Measurements from ENCODE around the gene ANLN. TPM values are rescaled to one million over a fixed set of nuclear protein-coding genes. Genes with fewer than 3 reads are reported as not detected.

Gene ANLN, protein sequence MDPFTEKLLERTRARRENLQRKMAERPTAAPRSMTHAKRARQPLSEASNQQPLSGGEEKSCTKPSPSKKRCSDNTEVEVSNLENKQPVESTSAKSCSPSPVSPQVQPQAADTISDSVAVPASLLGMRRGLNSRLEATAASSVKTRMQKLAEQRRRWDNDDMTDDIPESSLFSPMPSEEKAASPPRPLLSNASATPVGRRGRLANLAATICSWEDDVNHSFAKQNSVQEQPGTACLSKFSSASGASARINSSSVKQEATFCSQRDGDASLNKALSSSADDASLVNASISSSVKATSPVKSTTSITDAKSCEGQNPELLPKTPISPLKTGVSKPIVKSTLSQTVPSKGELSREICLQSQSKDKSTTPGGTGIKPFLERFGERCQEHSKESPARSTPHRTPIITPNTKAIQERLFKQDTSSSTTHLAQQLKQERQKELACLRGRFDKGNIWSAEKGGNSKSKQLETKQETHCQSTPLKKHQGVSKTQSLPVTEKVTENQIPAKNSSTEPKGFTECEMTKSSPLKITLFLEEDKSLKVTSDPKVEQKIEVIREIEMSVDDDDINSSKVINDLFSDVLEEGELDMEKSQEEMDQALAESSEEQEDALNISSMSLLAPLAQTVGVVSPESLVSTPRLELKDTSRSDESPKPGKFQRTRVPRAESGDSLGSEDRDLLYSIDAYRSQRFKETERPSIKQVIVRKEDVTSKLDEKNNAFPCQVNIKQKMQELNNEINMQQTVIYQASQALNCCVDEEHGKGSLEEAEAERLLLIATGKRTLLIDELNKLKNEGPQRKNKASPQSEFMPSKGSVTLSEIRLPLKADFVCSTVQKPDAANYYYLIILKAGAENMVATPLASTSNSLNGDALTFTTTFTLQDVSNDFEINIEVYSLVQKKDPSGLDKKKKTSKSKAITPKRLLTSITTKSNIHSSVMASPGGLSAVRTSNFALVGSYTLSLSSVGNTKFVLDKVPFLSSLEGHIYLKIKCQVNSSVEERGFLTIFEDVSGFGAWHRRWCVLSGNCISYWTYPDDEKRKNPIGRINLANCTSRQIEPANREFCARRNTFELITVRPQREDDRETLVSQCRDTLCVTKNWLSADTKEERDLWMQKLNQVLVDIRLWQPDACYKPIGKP
- polyA plus RNA-seq (2013, experiment 1 of 2), result 18.8 TPM
- 18.2 TPM for polyA plus RNA-seq (2013, experiment 2 of 2)

DNA sequence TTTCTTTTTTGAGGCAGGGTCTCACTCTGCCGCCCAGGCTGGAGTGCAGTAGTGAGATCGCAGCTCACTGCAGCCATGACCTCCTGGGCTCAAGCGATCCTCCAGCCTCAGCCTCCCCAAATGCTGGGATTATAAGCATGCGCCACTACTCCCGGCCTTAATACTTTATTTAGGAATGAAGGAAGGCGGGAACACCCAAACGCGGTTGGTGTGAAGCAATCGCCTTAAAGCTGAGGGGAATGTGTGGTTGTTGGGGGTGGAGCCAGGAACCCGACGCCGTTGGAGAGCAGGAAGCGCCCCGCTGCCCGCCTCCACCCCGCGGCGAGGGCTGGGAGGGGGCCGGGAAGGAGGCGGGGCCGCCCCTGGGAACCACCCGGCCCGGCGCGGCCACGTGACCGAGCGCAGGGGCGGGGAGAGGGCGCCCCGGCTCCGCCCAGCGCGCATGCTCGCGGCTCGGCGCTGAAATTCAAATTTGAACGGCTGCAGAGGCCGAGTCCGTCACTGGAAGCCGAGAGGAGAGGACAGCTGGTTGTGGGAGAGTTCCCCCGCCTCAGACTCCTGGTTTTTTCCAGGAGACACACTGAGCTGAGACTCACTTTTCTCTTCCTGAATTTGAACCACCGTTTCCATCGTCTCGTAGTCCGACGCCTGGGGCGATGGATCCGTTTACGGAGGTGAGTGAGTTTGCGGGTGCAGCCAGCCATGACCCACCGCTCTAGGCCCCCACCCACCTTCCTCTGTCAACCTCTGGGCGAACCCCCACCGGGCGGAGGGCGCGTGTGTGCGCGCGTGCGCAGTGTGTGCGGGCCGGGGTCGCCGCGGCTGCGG, at the start of gene ANLN:
TSS of gene ANLN (plus strand) at position 492 of the 828 bp plus-strand sequence. CDS start at position 657, 165 bp downstream.
- no peaks in the 10 kb centered on the region for H3K27me3 ChIP-seq (ENCODE audit: control insufficient read depth in 1 of 2, insufficient read depth in 1 of 2, low read length in 2 of 2)
- WGBS, result 3% methylated on average over 55 of the region's 68 CpGs
- H3K4me1 ChIP-seq (ENCODE audit: control insufficient read depth, insufficient read depth, low read depth, low read length), result peaks cover 9% of the 10 kb centered on the region
- peak within 1 kb of the TSS in 1 of 2 experiments; percentile 83 for H3K14ac ChIP-seq (ENCODE audit: low read length in 2 of 2)
- H2BK12ac ChIP-seq (ENCODE audit: low read length in 2 of 2), result peak within 1 kb of the TSS; percentile 29 to 76
- H2BK120ac ChIP-seq (ENCODE audit: low read depth, low read length), result no peak within 1 kb of the TSS
- peak within 1 kb of the TSS; percentile 86 for H2BK15ac ChIP-seq (ENCODE audit: low read depth, poor library complexity, severe bottlenecking)
- peak within 1 kb of the TSS; percentile 86 for H2AFZ ChIP-seq (ENCODE audit: low read depth, low read length)
- H3K23ac ChIP-seq (ENCODE audit: low read length in 2 of 2), result peak within 1 kb of the TSS in 1 of 2 experiments; percentile 96
- H3K9ac ChIP-seq (ENCODE audit: low read length), result peak within 1 kb of the TSS; percentile 89
- no peaks in the 10 kb centered on the region for H3K36me3 ChIP-seq (ENCODE audit: control insufficient read depth in 1 of 2, insufficient read depth in 2 of 2, low read depth in 1 of 2, low read length in 2 of 2)
- H3K4me2 ChIP-seq (ENCODE audit: low read length, poor library complexity, severe bottlenecking), result peak within 1 kb of the TSS; percentile 98
- H3K4me3 ChIP-seq (ENCODE audit: insufficient read depth in 1 of 2, low read depth in 1 of 2, low read length in 2 of 2), result peak within 1 kb of the TSS; percentile 79 to 95
- no peaks in the 10 kb centered on the region for H3K9me3 ChIP-seq (ENCODE audit: control insufficient read depth, low read length)
- H4K8ac ChIP-seq (ENCODE audit: low read length), result peak within 1 kb of the TSS; percentile 47
- no peaks in the 10 kb centered on the region for H3K79me1 ChIP-seq (replicated peaks; ENCODE audit: low read length, poor library complexity, severe bottlenecking)
- peak; percentile 94 for DNase-seq
- no peak within 1 kb of the TSS for H4K91ac ChIP-seq (ENCODE audit: low read length)
- H3K27ac ChIP-seq (ENCODE audit: low read length, poor library complexity, severe bottlenecking), result peak within 1 kb of the TSS; percentile 85
- peak within 1 kb of the TSS; percentile 61 for H2AK5ac ChIP-seq (ENCODE audit: low read length, severe bottlenecking)
- peak within 1 kb of the TSS; percentile 5 to 89 for H3K18ac ChIP-seq (ENCODE audit: low read depth in 1 of 2, low read length in 2 of 2)
- H3K4ac ChIP-seq (ENCODE audit: low read depth in 1 of 2, low read length in 2 of 2), result peak within 1 kb of the TSS in 1 of 2 experiments; percentile 85
- peak within 1 kb of the TSS; percentile 15 for H2BK5ac ChIP-seq (ENCODE audit: low read depth, low read length, poor library complexity, severe bottlenecking)

GRCh38 chr7:36343548-36343947, 46.1 kb upstream of the ANLN start:
- Histone ChIP-seq H4K91ac (ENCODE audit: low read length) (no peak overlapping the region), H2BK12ac (ENCODE audit: low read length in 2 of 2) (no peak overlapping the region), H3K23ac (ENCODE audit: low read length in 2 of 2) (no peak overlapping the region), H3K36me3 (ENCODE audit: control insufficient read depth in 1 of 2, insufficient read depth in 2 of 2, low read depth in 1 of 2, low read length in 2 of 2) (no peaks in the 10 kb centered on the region), H3K4ac (ENCODE audit: low read depth in 1 of 2, low read length in 2 of 2) (no peak overlapping the region), H3K18ac (ENCODE audit: low read depth in 1 of 2, low read length in 2 of 2) (no peak overlapping the region), H3K9ac (ENCODE audit: low read length) (no peak overlapping the region), H2BK15ac (ENCODE audit: low read depth, poor library complexity, severe bottlenecking) (no peak overlapping the region), H3K27me3 (ENCODE audit: control insufficient read depth in 1 of 2, insufficient read depth in 1 of 2, low read length in 2 of 2) (no peaks in the 10 kb centered on the region), H2AFZ (ENCODE audit: low read depth, low read length) (no peak overlapping the region), H3K14ac (ENCODE audit: low read length in 2 of 2) (no peak overlapping the region), H2BK5ac (ENCODE audit: low read depth, low read length, poor library complexity, severe bottlenecking) (no peak overlapping the region), H3K79me1 (replicated peaks; ENCODE audit: low read length, poor library complexity, severe bottlenecking) (no peaks in the 10 kb centered on the region), H2BK120ac (ENCODE audit: low read depth, low read length) (no peak overlapping the region), H3K27ac (ENCODE audit: low read length, poor library complexity, severe bottlenecking) (no peak overlapping the region), H3K4me2 (ENCODE audit: low read length, poor library complexity, severe bottlenecking) (no peak overlapping the region), H3K4me1 (ENCODE audit: control insufficient read depth, insufficient read depth, low read depth, low read length) (no peaks in the 10 kb centered on the region), H2AK5ac (ENCODE audit: low read length, severe bottlenecking) (no peak overlapping the region), H3K9me3 (ENCODE audit: control insufficient read depth, low read length) (no peaks in the 10 kb centered on the region), H3K4me3 (ENCODE audit: insufficient read depth in 1 of 2, low read depth in 1 of 2, low read length in 2 of 2) (no peak overlapping the region), H4K8ac (ENCODE audit: low read length) (no peak overlapping the region)
- no peak for DNase-seq
- no CpG with 5 or more reads among the region's 1 CpG for WGBS

DNA sequence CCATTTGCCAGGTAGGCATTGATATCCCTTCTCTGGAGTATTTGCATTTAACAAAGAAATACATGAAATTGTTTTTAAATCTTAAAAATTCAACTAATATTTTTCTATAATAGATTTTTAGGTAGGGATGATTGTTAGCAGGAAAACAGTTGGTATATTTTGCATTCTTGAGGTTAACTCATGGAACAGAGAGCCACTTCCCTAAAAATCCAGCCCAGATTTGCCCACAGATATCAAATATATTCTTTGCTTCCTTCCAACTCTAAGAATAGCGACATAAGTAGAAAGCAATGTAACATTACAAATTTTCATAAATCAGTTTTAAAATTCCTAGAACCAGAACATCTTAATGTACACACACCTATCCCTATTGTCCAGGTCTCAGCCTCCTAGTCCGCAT, 45.0 kb upstream of the ANLN start:
- no peak overlapping the region for H4K91ac ChIP-seq (ENCODE audit: low read length)
- H3K18ac ChIP-seq (ENCODE audit: low read depth in 1 of 2, low read length in 2 of 2), result no peak overlapping the region
- H2AK5ac ChIP-seq (ENCODE audit: low read length, severe bottlenecking), result no peak overlapping the region
- H3K9ac ChIP-seq (ENCODE audit: low read length), result no peak overlapping the region
- H2BK5ac ChIP-seq (ENCODE audit: low read depth, low read length, poor library complexity, severe bottlenecking), result no peak overlapping the region
- H2BK120ac ChIP-seq (ENCODE audit: low read depth, low read length), result no peak overlapping the region
- DNase-seq, result no peak
- no peak overlapping the region for H3K23ac ChIP-seq (ENCODE audit: low read length in 2 of 2)
- no peak overlapping the region for H3K4me2 ChIP-seq (ENCODE audit: low read length, poor library complexity, severe bottlenecking)
- H3K4ac ChIP-seq (ENCODE audit: low read depth in 1 of 2, low read length in 2 of 2), result no peak overlapping the region
- no peaks in the 10 kb centered on the region for H3K27me3 ChIP-seq (ENCODE audit: control insufficient read depth in 1 of 2, insufficient read depth in 1 of 2, low read length in 2 of 2)
- H4K8ac ChIP-seq (ENCODE audit: low read length), result no peak overlapping the region
- no peak overlapping the region for H3K14ac ChIP-seq (ENCODE audit: low read length in 2 of 2)
- H3K36me3 ChIP-seq (ENCODE audit: control insufficient read depth in 1 of 2, insufficient read depth in 2 of 2, low read depth in 1 of 2, low read length in 2 of 2), result no peaks in the 10 kb centered on the region
- no peaks in the 10 kb centered on the region for H3K4me1 ChIP-seq (ENCODE audit: control insufficient read depth, insufficient read depth, low read depth, low read length)
- no peak overlapping the region for H3K27ac ChIP-seq (ENCODE audit: low read length, poor library complexity, severe bottlenecking)
- no peaks in the 10 kb centered on the region for H3K79me1 ChIP-seq (replicated peaks; ENCODE audit: low read length, poor library complexity, severe bottlenecking)
- no peak overlapping the region for H2BK15ac ChIP-seq (ENCODE audit: low read depth, poor library complexity, severe bottlenecking)
- H3K9me3 ChIP-seq (ENCODE audit: control insufficient read depth, low read length), result no peaks in the 10 kb centered on the region
- 94% methylated on average over 2 of the region's 2 CpGs for WGBS
- no peak overlapping the region for H2BK12ac ChIP-seq (ENCODE audit: low read length in 2 of 2)
- H2AFZ ChIP-seq (ENCODE audit: low read depth, low read length), result no peak overlapping the region
- H3K4me3 ChIP-seq (ENCODE audit: insufficient read depth in 1 of 2, low read depth in 1 of 2, low read length in 2 of 2), result no peak overlapping the region

Measured in mesenchymal stem cell (in vitro differentiated cells and primary cell).